ENCODE measurements around the gene ZC3H10.

DNA sequence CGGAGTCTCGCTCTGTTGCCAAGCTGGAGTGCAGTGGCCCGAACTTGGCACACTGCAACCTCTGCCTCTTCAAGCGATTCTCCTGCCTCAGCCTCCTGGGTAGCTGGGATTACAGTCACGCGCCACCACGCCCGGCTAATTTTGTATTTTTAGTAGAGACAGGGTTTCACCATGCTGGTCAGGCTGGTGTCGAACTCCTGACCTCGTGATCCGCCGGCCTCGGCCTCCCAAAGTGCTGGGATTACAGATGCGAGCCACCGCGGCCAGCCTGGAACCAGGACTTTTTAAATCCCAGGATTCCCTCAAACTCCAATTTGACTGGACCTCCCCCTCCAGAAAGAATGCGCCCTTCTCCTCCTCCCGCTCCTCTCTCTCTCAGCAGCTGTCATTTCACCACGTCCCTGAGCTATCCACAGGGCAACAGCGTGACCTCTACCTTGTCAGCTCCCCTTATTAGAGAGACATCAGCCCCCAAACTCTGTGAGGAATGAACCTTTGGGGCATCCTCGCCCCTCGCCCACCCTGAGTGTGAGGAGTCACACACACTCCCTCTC lies 12.0 kb downstream of the ZC3H10 start:
- TF ChIP-seq, protein P1, sequence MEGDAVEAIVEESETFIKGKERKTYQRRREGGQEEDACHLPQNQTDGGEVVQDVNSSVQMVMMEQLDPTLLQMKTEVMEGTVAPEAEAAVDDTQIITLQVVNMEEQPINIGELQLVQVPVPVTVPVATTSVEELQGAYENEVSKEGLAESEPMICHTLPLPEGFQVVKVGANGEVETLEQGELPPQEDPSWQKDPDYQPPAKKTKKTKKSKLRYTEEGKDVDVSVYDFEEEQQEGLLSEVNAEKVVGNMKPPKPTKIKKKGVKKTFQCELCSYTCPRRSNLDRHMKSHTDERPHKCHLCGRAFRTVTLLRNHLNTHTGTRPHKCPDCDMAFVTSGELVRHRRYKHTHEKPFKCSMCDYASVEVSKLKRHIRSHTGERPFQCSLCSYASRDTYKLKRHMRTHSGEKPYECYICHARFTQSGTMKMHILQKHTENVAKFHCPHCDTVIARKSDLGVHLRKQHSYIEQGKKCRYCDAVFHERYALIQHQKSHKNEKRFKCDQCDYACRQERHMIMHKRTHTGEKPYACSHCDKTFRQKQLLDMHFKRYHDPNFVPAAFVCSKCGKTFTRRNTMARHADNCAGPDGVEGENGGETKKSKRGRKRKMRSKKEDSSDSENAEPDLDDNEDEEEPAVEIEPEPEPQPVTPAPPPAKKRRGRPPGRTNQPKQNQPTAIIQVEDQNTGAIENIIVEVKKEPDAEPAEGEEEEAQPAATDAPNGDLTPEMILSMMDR (IDR thresholded peaks at IDR 0.05): no peak
- TF ChIP-seq POLR2AphosphoS5 (IDR thresholded peaks at IDR 0.05; ENCODE audit: insufficient read depth in 1 of 2, low read depth in 1 of 2): no peak
- no peak for TF ChIP-seq POLR2A (IDR thresholded peaks at IDR 0.05)

Measured in vagina (tissue), 2 donors.